Measurements from ENCODE around the gene ITGAD. TPM values are rescaled to one million over a fixed set of nuclear protein-coding genes. Genes with fewer than 3 reads are reported as not detected.

The ITGAD gene
- total RNA-seq, 1 donor = under 0.01 TPM

- H3K9me3 ChIP-seq (ENCODE audit: low read depth, low read length) = no peaks in the 10 kb centered on the region
- no peak overlapping the region for H3K4me3 ChIP-seq (ENCODE audit: low read length)
- no peaks in the 10 kb centered on the region for H3K27me3 ChIP-seq (ENCODE audit: insufficient read depth, low read length)
- H3K4me1 ChIP-seq (ENCODE audit: insufficient read depth, low read length) = peaks cover 8% of the 10 kb centered on the region
Measured at GRCh38 chr16:31382485-31383161, 10.5 kb upstream of the ITGAD start.

- H3K4me3 ChIP-seq (ENCODE audit: low read length) = no peak overlapping the region
- peaks cover 8% of the 10 kb centered on the region for H3K4me1 ChIP-seq (ENCODE audit: insufficient read depth, low read length)
- no peaks in the 10 kb centered on the region for H3K27me3 ChIP-seq (ENCODE audit: insufficient read depth, low read length)
- no peaks in the 10 kb centered on the region for H3K9me3 ChIP-seq (ENCODE audit: low read depth, low read length)
Measured at GRCh38 chr16:31385680-31386079, 7.5 kb upstream of the ITGAD start.

- Histone ChIP-seq H3K4me1 (ENCODE audit: insufficient read depth, low read length) (peaks cover 8% of the 10 kb centered on the region), H3K9me3 (ENCODE audit: low read depth, low read length) (no peaks in the 10 kb centered on the region), H3K27me3 (ENCODE audit: insufficient read depth, low read length) (no peaks in the 10 kb centered on the region), H3K4me3 (ENCODE audit: low read length) (no peak overlapping the region)
Measured at GRCh38 chr16:31386157-31386984, 6.8 kb upstream of the ITGAD start.

- Histone ChIP-seq H3K27me3 (ENCODE audit: insufficient read depth, low read length) (no peaks in the 10 kb centered on the region), H3K4me3 (ENCODE audit: low read length) (no peak overlapping the region), H3K4me1 (ENCODE audit: insufficient read depth, low read length) (peaks cover 8% of the 10 kb centered on the region), H3K9me3 (ENCODE audit: low read depth, low read length) (no peaks in the 10 kb centered on the region)
Measured at GRCh38 chr16:31388535-31388934, 4.6 kb upstream of the ITGAD start.

GRCh38 chr16:31390504-31391041 is 2.6 kb upstream of the ITGAD start:
- Histone ChIP-seq H3K4me1 (ENCODE audit: insufficient read depth, low read length) (peaks cover 8% of the 10 kb centered on the region), H3K9me3 (ENCODE audit: low read depth, low read length) (no peaks in the 10 kb centered on the region), H3K27me3 (ENCODE audit: insufficient read depth, low read length) (no peaks in the 10 kb centered on the region), H3K4me3 (ENCODE audit: low read length) (no peak overlapping the region)

- H3K4me3 ChIP-seq (ENCODE audit: low read length) = no peak overlapping the region
- no peaks in the 10 kb centered on the region for H3K9me3 ChIP-seq (ENCODE audit: low read depth, low read length)
- no peaks in the 10 kb centered on the region for H3K27me3 ChIP-seq (ENCODE audit: insufficient read depth, low read length)
- peaks cover 35% of the 10 kb centered on the region for H3K4me1 ChIP-seq (ENCODE audit: insufficient read depth, low read length)
Measured at GRCh38 chr16:31395647-31396046, 2.5 kb downstream of the ITGAD start.

- H3K27me3 ChIP-seq (ENCODE audit: insufficient read depth, low read length) = no peaks in the 10 kb centered on the region
- no peak overlapping the region for H3K4me3 ChIP-seq (ENCODE audit: low read length)
- peaks cover 43% of the 10 kb centered on the region for H3K4me1 ChIP-seq (ENCODE audit: insufficient read depth, low read length)
- no peaks in the 10 kb centered on the region for H3K9me3 ChIP-seq (ENCODE audit: low read depth, low read length)
Measured at GRCh38 chr16:31397096-31397660, 4.0 kb downstream of the ITGAD start.

GRCh38 chr16:31397701-31398100 is 4.6 kb downstream of the ITGAD start:
- Histone ChIP-seq H3K4me1 (ENCODE audit: insufficient read depth, low read length) (peaks cover 43% of the 10 kb centered on the region), H3K9me3 (ENCODE audit: low read depth, low read length) (no peaks in the 10 kb centered on the region), H3K27me3 (ENCODE audit: insufficient read depth, low read length) (no peaks in the 10 kb centered on the region), H3K4me3 (ENCODE audit: low read length) (no peak overlapping the region)

- Histone ChIP-seq H3K4me3 (ENCODE audit: low read length) (no peak overlapping the region), H3K9me3 (ENCODE audit: low read depth, low read length) (no peaks in the 10 kb centered on the region), H3K27me3 (ENCODE audit: insufficient read depth, low read length) (no peaks in the 10 kb centered on the region), H3K4me1 (ENCODE audit: insufficient read depth, low read length) (peaks cover 43% of the 10 kb centered on the region)
Measured at GRCh38 chr16:31400191-31400590, 7.1 kb downstream of the ITGAD start.

- no peak overlapping the region for H3K4me3 ChIP-seq (ENCODE audit: low read length)
- no peaks in the 10 kb centered on the region for H3K9me3 ChIP-seq (ENCODE audit: low read depth, low read length)
- H3K27me3 ChIP-seq (ENCODE audit: insufficient read depth, low read length) = no peaks in the 10 kb centered on the region
- peaks cover 33% of the 10 kb centered on the region for H3K4me1 ChIP-seq (ENCODE audit: insufficient read depth, low read length)
Measured at GRCh38 chr16:31401436-31401835, 8.3 kb downstream of the ITGAD start.

GRCh38 chr16:31402687-31403086 is 9.6 kb downstream of the ITGAD start:
- H3K27me3 ChIP-seq (ENCODE audit: insufficient read depth, low read length) = no peaks in the 10 kb centered on the region
- H3K4me1 ChIP-seq (ENCODE audit: insufficient read depth, low read length) = peaks cover 29% of the 10 kb centered on the region
- no peaks in the 10 kb centered on the region for H3K9me3 ChIP-seq (ENCODE audit: low read depth, low read length)
- H3K4me3 ChIP-seq (ENCODE audit: low read length) = no peak overlapping the region

- Histone ChIP-seq H3K27me3 (ENCODE audit: insufficient read depth, low read length) (no peaks in the 10 kb centered on the region), H3K4me3 (ENCODE audit: low read length) (no peak overlapping the region), H3K4me1 (ENCODE audit: insufficient read depth, low read length) (peaks cover 25% of the 10 kb centered on the region), H3K9me3 (ENCODE audit: low read depth, low read length) (no peaks in the 10 kb centered on the region)
Measured at GRCh38 chr16:31403590-31404352, 10.6 kb downstream of the ITGAD start.

GRCh38 chr16:31404353-31405064 is 11.4 kb downstream of the ITGAD start:
- Histone ChIP-seq H3K27me3 (ENCODE audit: insufficient read depth, low read length) (no peaks in the 10 kb centered on the region), H3K9me3 (ENCODE audit: low read depth, low read length) (no peaks in the 10 kb centered on the region), H3K4me3 (ENCODE audit: low read length) (no peak overlapping the region), H3K4me1 (ENCODE audit: insufficient read depth, low read length) (peaks cover 19% of the 10 kb centered on the region)

GRCh38 chr16:31407406-31407805 is 14.3 kb downstream of the ITGAD start:
- no peak overlapping the region for H3K4me3 ChIP-seq (ENCODE audit: low read length)
- H3K4me1 ChIP-seq (ENCODE audit: insufficient read depth, low read length) = no peaks in the 10 kb centered on the region
- no peaks in the 10 kb centered on the region for H3K9me3 ChIP-seq (ENCODE audit: low read depth, low read length)
- no peaks in the 10 kb centered on the region for H3K27me3 ChIP-seq (ENCODE audit: insufficient read depth, low read length)

All from mononuclear cell (primary cell).